PC-3 (cell line): ENCODE data around the gene ARHGEF6. TPM values are rescaled to one million over a fixed set of nuclear protein-coding genes. Genes with fewer than 3 reads are reported as not detected.

ENCODE experiments used
- ATAC-seq: fragments of 200-7000 bp; cut with Tn5 transposase; 2 replicates; pipeline ENCODE4 v1.9.1; 2020; ENCODE audit warnings: mild to moderate bottlenecking, moderate library complexity
- BruUV-seq: library from RNA; stranded (reverse); fragments of 400-500 nt; replicated peaks from 2 replicates; lab custom pipeline; 2021; lab: Mats Ljungman, UMichigan
- CTCF ChIA-PET: fragments of 300-600 bp; sonication (Branson Sonifier 250); formaldehyde crosslinking; loops from one replicate; lab custom pipeline; 2022; ENCODE audit warnings: antibody characterized with exemption; lab: Charles Lee
- POLR2A ChIA-PET: fragments of 300-600 bp; sonication (Branson Sonifier 250); formaldehyde crosslinking; loops from one replicate; lab custom pipeline; 2022; ENCODE audit warnings: antibody characterized with exemption; ENCODE audit not compliant: unreplicated experiment; lab: Charles Lee
- DNase-seq: peaks from one replicate; pipeline ENCODE4 v3.0.0-alpha.2; 2015
- H2AFZ ChIP-seq: fragments of 300-600 bp; sonication (generic); 2 replicates; pipeline ENCODE4 v1.6.0; 2016; ENCODE audit warnings: antibody characterized with exemption, low read length
- H3F3A ChIP-seq: fragments of 300-600 bp; sonication (generic); one replicate; pipeline ENCODE4 v1.6.0; 2017; ENCODE audit warnings: antibody characterized with exemption, low read length, control low read depth, mild to moderate bottlenecking; ENCODE audit not compliant: unreplicated experiment
- H3K27ac ChIP-seq: fragments of 300-600 bp; sonication (generic); 2 replicates; pipeline ENCODE4 v1.5.1; 2016; ENCODE audit warnings: mild to moderate bottlenecking, low read length
- H3K27me3 ChIP-seq: fragments of 300-600 bp; sonication (generic); 2 replicates; pipeline ENCODE4 v1.6.1; 2016; ENCODE audit warnings: low read length, mixed read lengths
- H3K36me3 ChIP-seq: fragments of 300-600 bp; sonication (generic); 2 replicates; pipeline ENCODE4 v1.6.1; 2016; ENCODE audit warnings: low read depth, mixed run types, low read length, mixed read lengths
- H3K4me1 ChIP-seq: fragments of 300-600 bp; sonication (generic); 2 replicates; pipeline ENCODE4 v1.5.1; 2016; ENCODE audit warnings: low read length; ENCODE audit not compliant: insufficient read depth
- H3K4me2 ChIP-seq: fragments of 300-600 bp; sonication (generic); 2 replicates; pipeline ENCODE4 v1.6.0; 2016; ENCODE audit warnings: low read length
- H3K4me3 ChIP-seq: fragments of 300-600 bp; sonication (generic); 2 replicates; pipeline ENCODE4 v1.5.1; 2016; ENCODE audit warnings: mild to moderate bottlenecking, low read length, mixed read lengths
- H3K79me2 ChIP-seq: fragments of 300-600 bp; sonication (generic); 2 replicates; pipeline ENCODE4 v1.6.1; 2017; ENCODE audit warnings: low read length, mixed read lengths
- H3K9ac ChIP-seq: fragments of 300-600 bp; sonication (generic); 2 replicates; pipeline ENCODE4 v1.6.0; 2016; ENCODE audit warnings: mild to moderate bottlenecking, low read length
- H3K9me2 ChIP-seq: fragments of 300-600 bp; sonication (generic); replicated peaks from 2 replicates; pipeline ENCODE4 v1.6.1; 2016; ENCODE audit warnings: mixed run types, low read length, mixed read lengths
- H3K9me3 ChIP-seq: fragments of 300-600 bp; sonication (generic); 2 replicates; pipeline ENCODE4 v1.6.1; 2016; ENCODE audit warnings: low read length, mixed read lengths
- H4K20me1 ChIP-seq: fragments of 300-600 bp; sonication (generic); 2 replicates; pipeline ENCODE4 v1.6.1; 2016; ENCODE audit warnings: low read length, mixed read lengths
- EZH2 ChIP-seq: fragments of 300-600 bp; sonication (generic); IDR thresholded peaks from one replicate; pipeline ENCODE4 v1.6.1; 2017; ENCODE audit warnings: antibody characterized with exemption, mild to moderate bottlenecking, low read length; ENCODE audit not compliant: unreplicated experiment
- EZH2phosphoT487 ChIP-seq: fragments of 300-600 bp; sonication (generic); IDR thresholded peaks from 2 replicates; pipeline ENCODE4 v1.6.1; 2018; ENCODE audit warnings: mild to moderate bottlenecking, antibody characterized with exemption, low read length, borderline replicate concordance
- intact Hi-C: fragments of 100-400 bp; cut with micrococcal nuclease; formaldehyde crosslinking; loops from 2 replicates; pipeline ENCODE4 v1.9.0; 2023
- total RNA-seq: library from RNA; depleted of rRNA; stranded (reverse); fragments of >200 nt; gene quantifications from 2 replicates; pipeline ENCODE4 v1.2.3, GENCODE V29; 2014
- TF ChIP-seq, protein P1 (sequence below): fragments of 300-600 bp; sonication (generic); conservative IDR thresholded peaks from 2 replicates; pipeline ENCODE4 v1.5.1; 2017; ENCODE audit warnings: antibody characterized with exemption, low read depth, mild to moderate bottlenecking, low read length

ARHGEF6 gene
- total RNA-seq, 1 experiment from 2014 or later = 3.3 TPM

DNA sequence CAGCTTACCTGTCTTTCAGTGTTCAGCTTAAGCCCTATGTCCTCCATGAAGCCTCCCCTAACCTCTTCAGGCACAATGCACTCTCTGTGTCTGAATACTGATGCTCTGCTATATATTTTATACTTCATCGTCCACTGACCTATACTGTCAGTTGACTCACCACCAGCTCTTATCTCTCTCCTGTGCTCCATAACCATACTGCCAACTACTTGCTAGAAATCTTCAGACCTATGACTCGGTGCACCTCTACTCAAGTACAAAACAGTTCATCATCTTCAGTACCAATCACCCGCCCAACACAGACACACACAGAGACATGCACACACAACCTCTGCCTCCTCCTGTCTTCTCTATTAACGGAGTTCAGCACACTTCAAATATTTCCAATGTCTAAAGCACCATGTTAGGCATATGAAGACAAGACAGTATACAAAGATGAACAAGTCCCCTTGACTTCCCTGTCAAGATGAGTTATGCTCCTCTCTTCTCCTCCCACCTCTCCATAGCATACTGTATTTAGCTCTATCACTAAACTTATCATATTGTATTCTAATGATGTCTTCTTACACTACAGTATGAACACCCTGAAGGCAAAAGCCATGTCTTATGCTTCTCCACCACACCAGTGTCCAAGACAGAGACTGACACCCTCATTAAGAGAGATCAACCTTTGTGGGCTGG lies 42.5 kb downstream of the ARHGEF6 start:
- ChIA-PET POLR2A (no interaction called here), CTCF (no interaction called here)
- intact Hi-C loops = no loop called here
- Histone ChIP-seq H3K4me3 (no peak overlapping the region), H3K27me3 (no peaks in the 10 kb centered on the region), H3K79me2 (no peaks in the 10 kb centered on the region), H3K9ac (no peak overlapping the region), H3F3A (no peaks in the 10 kb centered on the region), H3K36me3 (no peaks in the 10 kb centered on the region), H2AFZ (no peak overlapping the region), H3K27ac (no peak overlapping the region), H3K9me2 (no peaks in the 10 kb centered on the region), H3K4me2 (no peak overlapping the region), H3K9me3 (no peaks in the 10 kb centered on the region), H3K4me1 (no peaks in the 10 kb centered on the region), H4K20me1 (no peaks in the 10 kb centered on the region)
- DNase-seq (no peak), ATAC-seq (no peak)
- BruUV-seq = no TSS peak
- TF ChIP-seq, protein P1, sequence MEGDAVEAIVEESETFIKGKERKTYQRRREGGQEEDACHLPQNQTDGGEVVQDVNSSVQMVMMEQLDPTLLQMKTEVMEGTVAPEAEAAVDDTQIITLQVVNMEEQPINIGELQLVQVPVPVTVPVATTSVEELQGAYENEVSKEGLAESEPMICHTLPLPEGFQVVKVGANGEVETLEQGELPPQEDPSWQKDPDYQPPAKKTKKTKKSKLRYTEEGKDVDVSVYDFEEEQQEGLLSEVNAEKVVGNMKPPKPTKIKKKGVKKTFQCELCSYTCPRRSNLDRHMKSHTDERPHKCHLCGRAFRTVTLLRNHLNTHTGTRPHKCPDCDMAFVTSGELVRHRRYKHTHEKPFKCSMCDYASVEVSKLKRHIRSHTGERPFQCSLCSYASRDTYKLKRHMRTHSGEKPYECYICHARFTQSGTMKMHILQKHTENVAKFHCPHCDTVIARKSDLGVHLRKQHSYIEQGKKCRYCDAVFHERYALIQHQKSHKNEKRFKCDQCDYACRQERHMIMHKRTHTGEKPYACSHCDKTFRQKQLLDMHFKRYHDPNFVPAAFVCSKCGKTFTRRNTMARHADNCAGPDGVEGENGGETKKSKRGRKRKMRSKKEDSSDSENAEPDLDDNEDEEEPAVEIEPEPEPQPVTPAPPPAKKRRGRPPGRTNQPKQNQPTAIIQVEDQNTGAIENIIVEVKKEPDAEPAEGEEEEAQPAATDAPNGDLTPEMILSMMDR = no peak
- no peak for TF ChIP-seq EZH2phosphoT487

DNA sequence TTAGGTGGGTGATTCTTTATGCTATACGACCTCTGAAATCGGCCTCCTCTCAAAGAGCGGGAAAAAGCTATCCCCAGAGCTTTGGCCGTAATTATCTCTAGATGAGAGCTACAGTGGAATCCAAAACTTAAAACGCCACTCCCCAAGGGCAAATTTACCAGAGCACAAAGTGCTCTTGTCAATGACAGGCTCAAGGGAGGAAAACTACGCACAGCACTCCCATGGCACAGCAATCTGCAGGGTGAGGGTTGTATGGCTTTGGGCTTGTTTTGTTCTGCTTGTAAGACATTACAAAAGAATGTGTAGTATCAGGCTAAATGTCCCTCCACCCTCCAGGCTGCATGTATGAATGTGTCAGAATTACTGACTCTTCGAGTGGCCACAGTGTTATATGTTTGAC lies 44.0 kb downstream of the ARHGEF6 start:
- H4K20me1 ChIP-seq = no peaks in the 10 kb centered on the region

DNA sequence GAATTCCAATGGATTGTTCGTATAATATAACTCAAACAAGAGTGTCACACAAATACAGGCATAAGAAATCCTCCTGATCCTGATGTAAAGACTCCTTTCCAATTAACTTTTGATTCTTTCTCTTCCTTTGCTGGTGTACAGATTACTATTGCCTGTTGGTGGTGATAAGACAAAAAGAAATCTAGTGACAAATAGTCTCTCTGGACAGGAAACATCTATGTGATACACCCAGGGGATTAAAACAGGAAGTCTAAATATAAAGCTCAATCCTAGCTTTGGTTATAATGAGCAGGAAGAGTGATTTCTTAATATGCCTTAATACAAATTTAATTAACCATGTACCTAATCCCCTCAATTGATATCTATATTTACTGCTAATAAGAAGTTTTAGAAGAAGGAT lies 45.1 kb downstream of the ARHGEF6 start:
- ATAC-seq (no peak), DNase-seq (no peak)
- Histone ChIP-seq H3K36me3 (no peaks in the 10 kb centered on the region), H3K4me3 (no peak overlapping the region), H3K9me3 (no peaks in the 10 kb centered on the region), H3K4me2 (no peak overlapping the region), H3K27ac (no peak overlapping the region), H3F3A (no peaks in the 10 kb centered on the region), H3K9me2 (no peaks in the 10 kb centered on the region), H2AFZ (no peak overlapping the region), H3K9ac (no peak overlapping the region), H3K4me1 (no peaks in the 10 kb centered on the region), H3K27me3 (no peaks in the 10 kb centered on the region), H3K79me2 (no peaks in the 10 kb centered on the region), H4K20me1 (no peaks in the 10 kb centered on the region)
- CTCF ChIA-PET = no interaction called here
- POLR2A ChIA-PET = no interaction called here
- BruUV-seq = no TSS peak
- TF ChIP-seq, protein P1 = no peak
- TF ChIP-seq EZH2phosphoT487 = no peak
- no peak for TF ChIP-seq EZH2
- intact Hi-C loops = no loop called here

More for the DNA sequence above, 44.0 kb downstream of the ARHGEF6 start:
- CTCF ChIA-PET = no interaction called here
- POLR2A ChIA-PET = no interaction called here
- Histone ChIP-seq H3K9ac (no peak overlapping the region), H2AFZ (no peak overlapping the region), H3K36me3 (no peaks in the 10 kb centered on the region), H3K4me2 (no peak overlapping the region), H3K9me3 (no peaks in the 10 kb centered on the region), H3K79me2 (no peaks in the 10 kb centered on the region), H3K4me3 (no peak overlapping the region), H3K4me1 (no peaks in the 10 kb centered on the region), H3K9me2 (no peaks in the 10 kb centered on the region), H3K27ac (no peak overlapping the region), H3K27me3 (no peaks in the 10 kb centered on the region), H3F3A (no peaks in the 10 kb centered on the region)
- intact Hi-C loops = no loop called here
- DNase-seq (no peak), ATAC-seq (no peak)
- TF ChIP-seq, protein P1 = no peak
- TF ChIP-seq EZH2 (no peak), EZH2phosphoT487 (no peak)
- BruUV-seq = no TSS peak
